ENCODE data around the gene PHF14.

PHF14 gene

DNA sequence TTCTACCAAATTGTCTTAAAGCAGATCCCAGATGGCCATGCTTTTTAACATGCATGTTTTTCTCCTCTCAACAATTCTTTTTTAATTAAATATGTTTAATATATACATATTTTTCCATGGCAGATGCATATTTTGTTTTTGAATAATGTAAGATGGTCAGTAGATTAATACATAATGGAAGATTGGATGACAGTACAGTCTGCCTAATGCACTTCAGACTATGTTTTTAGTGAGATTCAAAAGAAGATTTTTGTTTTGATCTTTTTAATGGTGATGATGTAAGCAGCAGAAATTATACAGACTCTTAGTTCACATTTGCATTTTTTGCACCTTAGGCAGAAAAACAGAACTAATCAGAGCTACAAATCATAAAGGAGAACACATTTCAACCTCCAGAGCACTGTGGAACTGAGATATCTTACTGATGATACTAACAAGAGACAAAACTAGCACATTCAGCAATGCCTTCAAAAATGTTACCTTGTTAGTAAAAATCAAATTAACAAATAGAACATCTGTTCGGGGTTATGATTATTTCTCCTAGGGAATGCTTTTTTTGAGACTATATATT, 203.4 kb downstream of the PHF14 start:
- DNase-seq, result no peak

GRCh38 chr7:11177793-11178192, 204.1 kb downstream of the PHF14 start:
- DNase-seq, result no peak

GRCh38 chr7:11181590-11181989, 207.9 kb downstream of the PHF14 start:
- no peak for DNase-seq

DNA sequence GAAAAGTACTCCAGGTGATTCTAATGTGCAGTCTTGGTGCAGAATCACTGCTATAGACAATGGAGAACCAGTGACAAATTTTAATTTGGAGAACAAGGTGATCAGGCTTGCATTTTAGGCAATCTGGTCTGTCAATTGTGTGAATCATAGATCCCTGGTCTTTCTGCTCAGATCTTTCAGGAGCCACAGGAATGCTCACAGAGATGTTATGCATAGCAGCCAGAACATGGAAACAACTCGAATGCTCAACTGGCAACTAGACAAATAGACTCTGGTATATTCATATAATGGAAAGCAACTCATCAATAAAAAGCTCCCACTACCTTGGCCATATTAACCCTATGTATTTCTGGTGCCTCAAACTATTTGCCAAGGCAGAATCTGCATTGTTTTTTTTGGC, 209.1 kb downstream of the PHF14 start:
- no peak for DNase-seq

DNA sequence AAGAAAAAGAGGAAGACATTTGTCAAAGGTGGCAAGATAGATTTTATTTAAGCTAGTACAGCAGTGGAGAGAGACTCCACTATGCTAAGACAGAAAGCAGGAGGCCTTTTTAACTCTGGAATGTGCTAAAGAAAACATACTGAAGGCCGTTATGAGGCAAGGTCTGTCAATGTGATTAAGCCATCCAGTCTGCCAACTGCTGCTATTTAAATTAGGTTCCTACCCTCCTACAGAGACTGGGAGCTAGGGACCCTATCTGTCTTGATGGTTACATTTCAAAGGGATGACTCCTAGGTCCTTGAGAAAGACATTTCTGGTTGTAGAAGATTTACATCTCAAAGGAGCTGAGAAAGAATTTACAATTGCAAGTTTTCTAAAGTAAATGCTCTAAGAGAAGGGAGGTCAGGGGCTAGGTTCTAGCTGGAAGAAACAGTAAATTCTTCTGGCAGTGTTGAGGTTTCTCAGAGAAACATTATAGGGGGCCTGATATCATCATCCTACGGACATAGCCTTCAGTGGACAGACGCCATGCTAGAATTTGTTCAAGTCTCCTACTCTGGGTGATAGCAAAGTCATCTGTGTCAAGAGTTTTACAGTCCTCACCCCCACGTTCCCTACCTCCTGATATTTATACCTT, 211.6 kb downstream of the PHF14 start:
- no peak for DNase-seq

- no peak for DNase-seq
These were observed 215.0 kb downstream of the PHF14 start for GRCh38 chr7:11188529-11189310.

GRCh38 chr7:11191081-11191480, 217.4 kb downstream of the PHF14 start:
- DNase-seq, result no peak

GRCh38 chr7:11191574-11192220, 218.0 kb downstream of the PHF14 start:
- DNase-seq, result no peak

DNA sequence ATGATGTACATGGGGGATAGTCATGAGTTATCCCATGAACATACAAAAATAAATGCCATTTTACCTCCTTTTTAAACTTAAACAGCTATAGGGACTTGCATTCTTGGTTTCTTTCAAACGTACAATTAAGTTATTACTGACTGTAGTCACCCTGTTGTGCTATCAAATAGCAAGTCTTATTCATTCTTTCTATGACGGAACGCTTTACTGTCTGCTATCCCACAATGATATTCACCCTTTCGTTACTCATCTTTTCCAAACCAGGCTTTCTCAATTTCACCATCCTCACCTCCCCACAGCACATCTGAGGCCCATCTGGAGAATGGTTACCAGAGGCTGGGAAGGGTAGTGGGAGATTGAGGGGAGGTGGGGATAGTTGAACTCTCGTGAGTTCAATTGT, 218.8 kb downstream of the PHF14 start:
- no peak for DNase-seq

GRCh38 chr7:11193131-11193867, 219.6 kb downstream of the PHF14 start:
- peak; percentile 84 for DNase-seq

DNA sequence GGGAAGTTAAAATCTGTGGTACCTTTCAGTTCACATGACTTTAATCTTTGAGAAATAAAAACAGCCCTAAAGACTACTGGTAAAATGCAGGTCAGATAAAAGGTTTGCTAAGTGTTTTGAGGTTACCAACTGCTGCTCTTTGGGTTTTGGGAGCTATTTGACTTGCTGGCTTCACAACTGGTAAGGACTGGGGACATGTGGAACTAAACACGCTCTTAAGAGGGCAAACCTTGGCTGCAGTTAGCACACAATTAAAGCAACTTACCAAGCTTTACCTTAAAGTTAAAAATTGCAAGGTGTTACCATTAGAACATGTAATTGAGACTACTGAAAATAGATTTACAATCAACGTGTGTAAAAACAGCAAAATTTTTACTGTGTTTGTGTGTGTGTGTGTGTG, 220.2 kb downstream of the PHF14 start:
- no peak for DNase-seq

DNA sequence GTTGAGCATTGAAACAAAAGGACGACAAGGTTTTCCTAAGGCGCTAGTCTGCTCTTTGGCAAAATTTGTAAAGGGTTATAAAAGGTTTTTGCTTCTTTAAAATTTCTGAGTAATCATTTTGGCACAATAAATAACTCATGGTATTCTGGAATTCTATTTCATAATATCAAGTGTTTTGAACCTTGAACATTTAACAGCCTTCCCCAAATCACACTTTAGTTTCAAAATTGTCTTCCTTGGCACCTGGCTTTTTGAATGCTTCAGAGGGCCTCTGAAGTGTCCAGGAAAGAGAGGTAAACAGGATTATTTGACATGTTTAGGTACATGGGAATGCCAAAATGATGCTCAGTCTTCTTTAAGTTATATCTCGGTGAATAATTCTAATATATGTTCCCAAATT, 220.8 kb downstream of the PHF14 start:
- no peak for DNase-seq

GRCh38 chr7:11195502-11195901, 221.8 kb downstream of the PHF14 start:
- DNase-seq, result no peak

DNA sequence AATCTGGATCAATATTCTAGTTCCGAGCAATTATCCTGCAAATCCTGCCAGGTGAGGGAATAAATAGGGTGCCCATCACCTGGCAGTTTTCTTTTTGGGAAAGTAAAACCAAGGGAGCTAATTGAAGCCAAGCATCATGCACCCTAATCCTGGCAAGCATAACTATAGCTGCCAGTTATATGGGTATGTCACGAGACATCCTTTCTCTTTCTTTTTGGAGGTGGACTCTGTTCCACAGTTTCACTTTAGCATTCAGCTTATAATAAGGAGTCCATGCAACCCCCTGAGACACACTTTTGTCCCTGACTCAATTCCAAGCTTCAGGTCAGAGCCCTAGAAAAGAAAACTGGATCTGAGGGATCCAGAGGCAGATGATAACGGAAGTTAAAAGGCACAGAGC, 222.5 kb downstream of the PHF14 start:
- DNase-seq, result no peak

DNA sequence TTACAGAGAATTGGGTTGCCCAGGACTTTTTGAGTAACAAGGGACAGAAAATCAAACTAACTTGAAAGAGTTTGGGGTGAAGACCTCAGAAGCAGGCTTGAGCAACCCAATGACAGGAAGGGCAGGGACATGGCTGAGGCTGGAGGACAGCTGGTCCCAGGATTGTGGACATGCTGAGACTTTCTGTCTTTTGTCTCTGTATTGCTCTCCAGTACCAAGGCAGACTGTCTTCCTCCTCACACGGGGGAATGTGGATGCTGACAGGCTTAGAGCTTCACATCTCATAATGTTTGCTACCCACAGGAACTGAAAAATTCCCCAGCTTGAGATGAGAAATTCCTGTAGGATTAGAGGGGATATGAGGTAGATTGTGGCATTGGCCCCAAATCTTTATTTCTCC, 229.6 kb downstream of the PHF14 start:
- no peak for DNase-seq

DNA sequence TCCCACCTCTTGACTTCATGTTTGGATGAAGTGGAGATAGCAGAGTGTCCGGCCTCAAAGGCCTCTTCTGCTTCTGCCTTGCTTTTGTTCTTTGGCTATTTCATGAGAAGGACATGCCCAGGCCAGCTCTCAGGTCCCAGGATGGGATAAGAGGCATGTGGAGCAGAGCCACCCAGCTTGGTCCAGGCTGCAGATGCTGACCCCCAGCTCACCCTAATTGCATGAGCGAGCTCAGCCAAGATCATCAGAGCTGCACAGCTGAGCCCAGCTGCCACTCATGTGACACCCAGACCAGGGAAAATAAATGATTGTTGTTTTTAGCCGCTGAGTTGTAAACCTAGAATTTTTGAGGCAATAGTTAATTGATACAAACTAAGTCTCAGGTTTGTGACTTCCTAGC, 230.0 kb downstream of the PHF14 start:
- DNase-seq, result no peak

DNA sequence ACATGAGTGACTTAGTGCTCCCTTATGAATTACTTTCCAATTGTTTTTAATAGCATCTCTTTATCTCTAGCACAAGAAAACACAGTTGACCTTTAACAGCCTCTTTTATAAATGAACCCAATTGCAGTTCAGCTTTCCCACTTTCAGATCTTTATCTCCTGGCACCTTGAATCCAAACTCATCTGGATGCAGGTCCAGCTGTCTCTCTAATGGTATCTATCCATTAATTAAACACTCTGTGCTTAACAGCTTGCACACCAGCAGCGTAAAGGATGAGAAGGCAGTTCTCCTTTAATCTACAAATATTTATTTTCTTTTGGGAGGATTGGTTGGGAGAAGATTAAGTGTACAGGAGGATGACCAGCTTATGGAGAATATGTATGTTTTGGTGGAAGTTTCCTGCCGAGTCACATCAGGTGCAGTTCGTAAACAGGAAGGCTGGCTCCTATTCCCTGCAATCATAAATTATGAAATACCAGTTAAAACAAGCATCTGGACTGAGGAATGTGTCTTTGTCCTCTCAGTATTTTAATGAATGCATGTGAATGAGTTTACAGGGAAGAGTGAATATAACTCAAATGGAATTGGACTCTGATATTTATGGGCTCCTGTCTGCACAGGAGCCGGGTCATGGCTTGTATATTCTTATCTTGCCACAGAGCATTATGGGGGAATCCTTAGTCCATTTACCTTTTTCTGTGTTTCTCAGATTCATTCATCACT, 232.7 kb downstream of the PHF14 start:
- DNase-seq, result no peak

- DNase-seq, result no peak
These were observed 233.9 kb downstream of the PHF14 start for GRCh38 chr7:11207565-11207964.

DNA sequence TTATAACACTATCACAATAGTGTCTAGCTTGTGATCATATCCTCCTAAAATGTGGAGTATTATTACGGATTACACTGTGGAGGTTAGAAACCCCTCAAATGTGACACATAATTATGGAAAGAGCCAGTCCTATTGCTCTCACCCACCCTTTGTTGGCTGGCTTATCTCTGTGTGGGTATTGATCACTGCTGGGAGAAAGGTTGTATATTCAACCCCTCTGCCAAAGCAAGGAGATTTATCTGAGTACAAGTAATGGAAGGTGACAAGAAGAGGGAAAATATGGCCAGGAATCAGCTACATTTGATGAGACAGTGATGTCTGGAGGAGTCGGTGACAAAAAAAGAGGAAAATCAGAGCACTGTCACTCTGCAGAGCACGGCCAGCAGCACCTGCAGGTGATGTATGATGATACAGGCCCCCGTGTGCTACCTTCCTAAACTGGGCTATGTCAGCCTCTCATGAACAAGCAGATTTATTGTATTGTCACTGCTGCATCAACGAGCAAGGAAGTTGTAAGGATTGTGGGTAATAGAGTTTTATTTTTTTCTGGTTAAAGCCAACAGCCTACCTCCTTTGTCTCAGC, 235.3 kb downstream of the PHF14 start:
- DNase-seq, result no peak

- no peak for DNase-seq
These were observed 236.7 kb downstream of the PHF14 start for GRCh38 chr7:11210374-11210773.

GRCh38 chr7:11212080-11212711, 238.5 kb downstream of the PHF14 start:
- DNase-seq, result peak; percentile 71

GRCh38 chr7:11212816-11213215, 239.1 kb downstream of the PHF14 start:
- DNase-seq, result peak; percentile 4

Data from NCI-H345 (cell line).